ENCODE measurements around the gene KIAA0825. TPM values are rescaled to one million over a fixed set of nuclear protein-coding genes. Genes with fewer than 3 reads are reported as not detected.

KIAA0825 gene
- total RNA-seq, 1 experiment from 2014 or later = 1.3 TPM

DNA sequence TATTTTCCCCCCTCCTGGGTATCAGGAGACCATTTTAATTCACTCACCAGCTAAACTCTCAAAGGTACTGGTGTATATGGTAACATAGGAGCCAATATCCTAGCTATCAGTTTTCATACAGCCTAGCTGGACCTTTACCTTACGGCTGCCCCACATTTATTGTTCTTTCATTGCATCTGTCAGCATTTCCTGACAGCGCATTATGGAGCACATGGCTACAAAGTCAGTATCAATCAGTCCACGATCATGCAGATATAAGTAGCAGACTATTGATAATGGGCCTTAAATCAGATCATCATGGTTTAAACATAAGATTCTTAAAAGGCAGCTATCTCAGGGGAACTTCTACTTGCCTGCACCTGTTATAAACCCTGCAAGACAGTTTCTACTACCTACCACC, 304.7 kb downstream of the KIAA0825 start (continued):
- TF ChIP-seq, protein P1, sequence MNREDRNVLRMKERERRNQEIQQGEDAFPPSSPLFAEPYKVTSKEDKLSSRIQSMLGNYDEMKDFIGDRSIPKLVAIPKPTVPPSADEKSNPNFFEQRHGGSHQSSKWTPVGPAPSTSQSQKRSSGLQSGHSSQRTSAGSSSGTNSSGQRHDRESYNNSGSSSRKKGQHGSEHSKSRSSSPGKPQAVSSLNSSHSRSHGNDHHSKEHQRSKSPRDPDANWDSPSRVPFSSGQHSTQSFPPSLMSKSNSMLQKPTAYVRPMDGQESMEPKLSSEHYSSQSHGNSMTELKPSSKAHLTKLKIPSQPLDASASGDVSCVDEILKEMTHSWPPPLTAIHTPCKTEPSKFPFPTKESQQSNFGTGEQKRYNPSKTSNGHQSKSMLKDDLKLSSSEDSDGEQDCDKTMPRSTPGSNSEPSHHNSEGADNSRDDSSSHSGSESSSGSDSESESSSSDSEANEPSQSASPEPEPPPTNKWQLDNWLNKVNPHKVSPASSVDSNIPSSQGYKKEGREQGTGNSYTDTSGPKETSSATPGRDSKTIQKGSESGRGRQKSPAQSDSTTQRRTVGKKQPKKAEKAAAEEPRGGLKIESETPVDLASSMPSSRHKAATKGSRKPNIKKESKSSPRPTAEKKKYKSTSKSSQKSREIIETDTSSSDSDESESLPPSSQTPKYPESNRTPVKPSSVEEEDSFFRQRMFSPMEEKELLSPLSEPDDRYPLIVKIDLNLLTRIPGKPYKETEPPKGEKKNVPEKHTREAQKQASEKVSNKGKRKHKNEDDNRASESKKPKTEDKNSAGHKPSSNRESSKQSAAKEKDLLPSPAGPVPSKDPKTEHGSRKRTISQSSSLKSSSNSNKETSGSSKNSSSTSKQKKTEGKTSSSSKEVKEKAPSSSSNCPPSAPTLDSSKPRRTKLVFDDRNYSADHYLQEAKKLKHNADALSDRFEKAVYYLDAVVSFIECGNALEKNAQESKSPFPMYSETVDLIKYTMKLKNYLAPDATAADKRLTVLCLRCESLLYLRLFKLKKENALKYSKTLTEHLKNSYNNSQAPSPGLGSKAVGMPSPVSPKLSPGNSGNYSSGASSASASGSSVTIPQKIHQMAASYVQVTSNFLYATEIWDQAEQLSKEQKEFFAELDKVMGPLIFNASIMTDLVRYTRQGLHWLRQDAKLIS (CRISPR knock-in tag; IDR thresholded peaks at IDR 0.05; ENCODE audit: borderline replicate concordance) = no peak
- TF ChIP-seq, protein P2, sequence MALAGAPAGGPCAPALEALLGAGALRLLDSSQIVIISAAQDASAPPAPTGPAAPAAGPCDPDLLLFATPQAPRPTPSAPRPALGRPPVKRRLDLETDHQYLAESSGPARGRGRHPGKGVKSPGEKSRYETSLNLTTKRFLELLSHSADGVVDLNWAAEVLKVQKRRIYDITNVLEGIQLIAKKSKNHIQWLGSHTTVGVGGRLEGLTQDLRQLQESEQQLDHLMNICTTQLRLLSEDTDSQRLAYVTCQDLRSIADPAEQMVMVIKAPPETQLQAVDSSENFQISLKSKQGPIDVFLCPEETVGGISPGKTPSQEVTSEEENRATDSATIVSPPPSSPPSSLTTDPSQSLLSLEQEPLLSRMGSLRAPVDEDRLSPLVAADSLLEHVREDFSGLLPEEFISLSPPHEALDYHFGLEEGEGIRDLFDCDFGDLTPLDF (CRISPR knock-in tag; IDR thresholded peaks at IDR 0.05) = no peak

DNA sequence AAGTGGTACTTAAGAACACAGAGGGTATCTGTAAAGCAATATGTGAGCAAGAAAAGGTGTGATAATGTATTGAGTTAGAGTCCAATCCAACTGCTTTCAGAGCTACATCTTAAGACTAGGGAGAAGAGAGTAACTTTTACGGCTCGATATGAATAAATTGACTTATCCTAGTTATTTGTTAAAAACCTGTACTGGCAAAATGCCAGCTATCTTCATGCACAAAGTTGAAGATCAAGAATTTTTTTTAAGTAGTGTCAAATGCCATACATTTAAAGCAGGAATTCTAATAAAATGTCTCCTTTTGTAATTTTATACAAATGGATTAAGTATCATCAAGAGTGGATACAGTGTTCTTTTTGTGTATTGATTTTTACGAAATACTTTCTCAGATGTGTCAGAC, 305.2 kb downstream of the KIAA0825 start:
- POLR2A ChIA-PET = no interaction called here
- Mint-ChIP-seq H3K4me1 (peaks cover 20% of the 10 kb centered on the region), H3K4me3 (no peak overlapping the region), H3K36me3 (no peaks in the 10 kb centered on the region), H3K9me3 (no peaks in the 10 kb centered on the region), H3K27me3 (ENCODE audit: low read depth) (no peaks in the 10 kb centered on the region), H3K27ac (no peak overlapping the region)
- no peak for TF ChIP-seq SMAD3 (CRISPR knock-in tag; IDR thresholded peaks at IDR 0.05; ENCODE audit: borderline replicate concordance)
- no peak for TF ChIP-seq NR3C1 (CRISPR knock-in tag; conservative IDR thresholded peaks at IDR 0.05; ENCODE audit: low read depth)
- TF ChIP-seq, protein P3, sequence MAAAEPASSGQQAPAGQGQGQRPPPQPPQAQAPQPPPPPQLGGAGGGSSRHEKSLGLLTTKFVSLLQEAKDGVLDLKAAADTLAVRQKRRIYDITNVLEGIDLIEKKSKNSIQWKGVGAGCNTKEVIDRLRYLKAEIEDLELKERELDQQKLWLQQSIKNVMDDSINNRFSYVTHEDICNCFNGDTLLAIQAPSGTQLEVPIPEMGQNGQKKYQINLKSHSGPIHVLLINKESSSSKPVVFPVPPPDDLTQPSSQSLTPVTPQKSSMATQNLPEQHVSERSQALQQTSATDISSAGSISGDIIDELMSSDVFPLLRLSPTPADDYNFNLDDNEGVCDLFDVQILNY (CRISPR knock-in tag; IDR thresholded peaks at IDR 0.05) = no peak
- TF ChIP-seq, protein P4, sequence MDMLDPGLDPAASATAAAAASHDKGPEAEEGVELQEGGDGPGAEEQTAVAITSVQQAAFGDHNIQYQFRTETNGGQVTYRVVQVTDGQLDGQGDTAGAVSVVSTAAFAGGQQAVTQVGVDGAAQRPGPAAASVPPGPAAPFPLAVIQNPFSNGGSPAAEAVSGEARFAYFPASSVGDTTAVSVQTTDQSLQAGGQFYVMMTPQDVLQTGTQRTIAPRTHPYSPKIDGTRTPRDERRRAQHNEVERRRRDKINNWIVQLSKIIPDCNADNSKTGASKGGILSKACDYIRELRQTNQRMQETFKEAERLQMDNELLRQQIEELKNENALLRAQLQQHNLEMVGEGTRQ (CRISPR knock-in tag; IDR thresholded peaks at IDR 0.05) = no peak
- no peak for TF ChIP-seq ZNF138 (CRISPR knock-in tag; conservative IDR thresholded peaks at IDR 0.05)
- no peak for TF ChIP-seq RORB (CRISPR knock-in tag; IDR thresholded peaks at IDR 0.05)
- no peak for TF ChIP-seq NR1H2 (CRISPR knock-in tag; IDR thresholded peaks at IDR 0.05)
- TF ChIP-seq HMGA2 (CRISPR knock-in tag; IDR thresholded peaks at IDR 0.05) = no peak
- no peak for TF ChIP-seq ZNF317 (CRISPR knock-in tag; IDR thresholded peaks at IDR 0.05; ENCODE audit: borderline replicate concordance, low read depth)
- TF ChIP-seq NFYB (CRISPR knock-in tag; conservative IDR thresholded peaks at IDR 0.05; ENCODE audit: low read depth) = no peak
- TF ChIP-seq, protein P5, sequence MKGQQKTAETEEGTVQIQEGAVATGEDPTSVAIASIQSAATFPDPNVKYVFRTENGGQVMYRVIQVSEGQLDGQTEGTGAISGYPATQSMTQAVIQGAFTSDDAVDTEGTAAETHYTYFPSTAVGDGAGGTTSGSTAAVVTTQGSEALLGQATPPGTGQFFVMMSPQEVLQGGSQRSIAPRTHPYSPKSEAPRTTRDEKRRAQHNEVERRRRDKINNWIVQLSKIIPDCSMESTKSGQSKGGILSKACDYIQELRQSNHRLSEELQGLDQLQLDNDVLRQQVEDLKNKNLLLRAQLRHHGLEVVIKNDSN (CRISPR knock-in tag; IDR thresholded peaks at IDR 0.05) = no peak
- TF ChIP-seq, protein P6, sequence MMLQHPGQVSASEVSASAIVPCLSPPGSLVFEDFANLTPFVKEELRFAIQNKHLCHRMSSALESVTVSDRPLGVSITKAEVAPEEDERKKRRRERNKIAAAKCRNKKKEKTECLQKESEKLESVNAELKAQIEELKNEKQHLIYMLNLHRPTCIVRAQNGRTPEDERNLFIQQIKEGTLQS (CRISPR knock-in tag; conservative IDR thresholded peaks at IDR 0.05) = no peak
- TF ChIP-seq FOXK1 (CRISPR knock-in tag; IDR thresholded peaks at IDR 0.05) = no peak
- no peak for TF ChIP-seq ATF1 (CRISPR knock-in tag; IDR thresholded peaks at IDR 0.05)
- no peak for TF ChIP-seq ZNF671 (CRISPR knock-in tag; IDR thresholded peaks at IDR 0.05)
- no peak for TF ChIP-seq ZNF263 (CRISPR knock-in tag; IDR thresholded peaks at IDR 0.05; ENCODE audit: low read depth)
- CTCF ChIA-PET = no interaction called here
- DNase-seq (ENCODE audit: low spot score) (no peak), ATAC-seq (no peak)
